HepG2 (cell line): Measurements from ENCODE around the gene NDUFC1. TPM values are rescaled to one million over a fixed set of nuclear protein-coding genes. Genes with fewer than 3 reads are reported as not detected.
A peak's percentile ranks its signal among the peaks of the same experiment; 100 is the strongest.

ENCODE experiments used
- ATAC-seq: fragments of 200-7000 bp; cut with Tn5 transposase; 3 replicates; pipeline ENCODE4 v1.9.1; 2020; ENCODE audit warnings: mild to moderate bottlenecking, moderate library complexity
- BruUV-seq: library from RNA; stranded (reverse); fragments of 400-500 nt; replicated peaks from 2 replicates; lab custom pipeline; 2021; lab: Mats Ljungman, UMichigan
- CTCF ChIA-PET: fragments of 300-600 bp; formaldehyde crosslinking; extraction: SDS; loops from one replicate; lab custom pipeline; 2021; ENCODE audit warnings: low total read pairs, inconsistent platforms, low intra/inter-chr PET ratio; lab: Yijun Ruan, JAX
- POLR2A ChIA-PET: fragments of 350-600 bp; sonication (Branson Sonifier 250); formaldehyde crosslinking; loops from one replicate; lab custom pipeline; 2020; ENCODE audit warnings: antibody characterized with exemption, inconsistent platforms; lab: Yijun Ruan, JAX
- DNase-seq: peaks from one replicate; pipeline ENCODE4 v3.0.0-alpha.2; 2015; ENCODE audit warnings: low spot score
- FAIRE-seq: peaks from 3 replicates; lab custom pipeline; 2011; peaks lifted over from hg19 to GRCh38; lab: Jason Lieb, UNC
- H2AFZ ChIP-seq: one replicate; pipeline ENCODE4 v1.6.1; 2011; ENCODE audit warnings: low read length, inconsistent platforms
- H3K27ac ChIP-seq: fragments of 300-600 bp; 3 replicates; pipeline ENCODE4 v1.8.0; 2011; ENCODE audit warnings: mixed run types, mild to moderate bottlenecking, mixed read lengths, low read length, inconsistent platforms; ENCODE audit not compliant: insufficient read depth; ENCODE audit errors: extremely low read length
- H3K27me3 ChIP-seq, 2 experiments: fragments of 200-600 bp in 1 of 2; 2 replicates in 1 of 2; 3 replicates in 1 of 2; pipeline versions ENCODE4 v1.6.0 to v1.8.0; 2011; ENCODE audit warnings: low read length in 2 of 2, mild to moderate bottlenecking in 2 of 2, moderate library complexity in 2 of 2, inconsistent platforms in 1 of 2; ENCODE audit not compliant: insufficient read depth in 2 of 2, control insufficient read depth in 1 of 2
- H3K36me3 ChIP-seq, 2 experiments: fragments of 200-600 bp in 1 of 2; replicated peaks in 1 of 2; 2 replicates in 1 of 2; 3 replicates in 1 of 2; pipeline versions ENCODE4 v1.5.1 to v1.8.0; 2011; ENCODE audit warnings: low read length in 2 of 2, inconsistent platforms in 1 of 2; ENCODE audit not compliant: insufficient read depth in 2 of 2, control insufficient read depth in 1 of 2
- H3K4me1 ChIP-seq: 2 replicates; pipeline ENCODE4 v1.5.1; 2012; ENCODE audit warnings: low read length, inconsistent platforms; ENCODE audit not compliant: insufficient read depth
- H3K4me2 ChIP-seq: 2 replicates; pipeline ENCODE4 v1.6.0; 2011; ENCODE audit warnings: low read depth, low read length, inconsistent platforms
- H3K4me3 ChIP-seq, 3 experiments: fragments of 200-600 bp in 1 of 3; sonication (generic), shearing (Covaris generic) in 1 of 3; replicated peaks in 1 of 3; 2 replicates each; pipeline ENCODE4 v1.5.1; 2011 to 2016; ENCODE audit warnings: low read length in 3 of 3, inconsistent platforms in 2 of 3, low read depth in 2 of 3, mild to moderate bottlenecking in 2 of 3, control low read depth in 1 of 3, mixed read lengths in 1 of 3; ENCODE audit not compliant: insufficient read depth in 1 of 3
- H3K79me2 ChIP-seq: one replicate; pipeline ENCODE4 v1.6.1; 2011; ENCODE audit warnings: low read length, inconsistent platforms; ENCODE audit not compliant: insufficient read depth
- H3K9ac ChIP-seq: 2 replicates; pipeline ENCODE4 v1.6.0; 2011; ENCODE audit warnings: mild to moderate bottlenecking, low read depth, low read length, inconsistent platforms; ENCODE audit not compliant: insufficient read depth
- H3K9me3 ChIP-seq: 2 replicates; pipeline ENCODE4 v1.5.1; 2012; ENCODE audit warnings: mild to moderate bottlenecking, low read length
- H4K20me1 ChIP-seq: 2 replicates; pipeline ENCODE4 v1.6.0; 2011; ENCODE audit warnings: inconsistent platforms, mild to moderate bottlenecking, low read length, moderate library complexity; ENCODE audit not compliant: insufficient read depth
- MAFF ChIP-seq: IDR thresholded peaks from 2 replicates; pipeline ENCODE4 v1.6.1; 2011; ENCODE audit warnings: low read depth, low read length, improper control_type of control experiment
- MAFK ChIP-seq, 2 experiments: IDR thresholded peaks in 1 of 2; conservative IDR thresholded peaks in 1 of 2; 2 replicates each; pipeline ENCODE4 v1.6.1; 2011; ENCODE audit warnings: improper control_type of control experiment in 2 of 2, low read length in 2 of 2
- ZNF558 ChIP-seq: sonication (generic); formaldehyde crosslinking; IDR thresholded peaks from 2 replicates; pipeline ENCODE4 v1.9.0; 2022; ENCODE audit warnings: mild to moderate bottlenecking, missing genetic modification reagents, borderline replicate concordance
- ZNF83 ChIP-seq: sonication (generic); formaldehyde crosslinking; IDR thresholded peaks from 2 replicates; pipeline ENCODE4 v1.4.0; 2020; ENCODE audit warnings: missing genetic modification reagents, mild to moderate bottlenecking, borderline replicate concordance
- WGBS: methylation state at CpG from one replicate; pipeline ENCODE4 v1.1.6; 2017; ENCODE audit warnings: low lambda C conversion rate; 5-methylcytosine and 5-hydroxymethylcytosine counted together
- in situ Hi-C: cut with HindIII; loops from 2 replicates; pipeline ENCODE4 v1.10.0; 2017; ENCODE audit warnings: low pct_unique_long_range_greater_than_20kb; ENCODE audit not compliant: extremely low pct_ligation_motif_present
- intact Hi-C: fragments of 100-400 bp; cut with micrococcal nuclease; formaldehyde crosslinking; loops from one replicate; pipeline ENCODE4 v1.10.0; 2022; ENCODE audit not compliant: unreplicated experiment
- polyA plus RNA-seq, 8 experiments: library from polyadenylated mRNA; depleted of rRNA in 3 of 8; stranded (reverse) in 7 of 8; unstranded in 1 of 8; fragments of >200 nt; fragmentation: Illumina TruSeq in 4 of 8; extraction: Trizol in 4 of 8; gene quantifications; 2 replicates each; pipeline versions ENCODE4 v1.2.1 to v1.2.3, GENCODE V29; 2011 to 2016; ENCODE audit warnings: low read depth in 4 of 8, missing spikeins in 1 of 8, mixed read lengths in 1 of 8; ENCODE audit not compliant: insufficient read depth in 1 of 8
- total RNA-seq, 5 experiments: library from RNA; depleted of rRNA; stranded (reverse); fragments of >200 nt; fragmentation: Illumina TruSeq; extraction: Trizol; gene quantifications; 2 replicates each; pipeline ENCODE4 v1.2.3, GENCODE V29; 2016; ENCODE audit warnings: low read depth in 1 of 5

NDUFC1 gene
- total and polyA plus RNA-seq, 2 of the 13 experiments (the other 11 are each of a cell fraction or from before 2014, with no cell fraction given), result 43.4 to 96.4 TPM

GRCh38 chr4:139299536-139299935 is 2.7 kb downstream of the NDUFC1 start:
- in situ Hi-C loops (loop anchor here (5.0 kb wide), 2 partner anchors 67 to 117 kb away; no protein-coding TSS in a partner anchor), intact Hi-C loops (loop anchor here (5.0 kb wide), 1 partner anchor 267 kb away; no protein-coding TSS in a partner anchor)
- no peaks in the 10 kb centered on the region; a peak in 1 of 5 replicates for H3K27me3 ChIP-seq
- BruUV-seq, result no TSS peak
- CTCF ChIA-PET, result no interaction called here
- no peaks in the 10 kb centered on the region for H3K36me3 ChIP-seq
- H3K9ac ChIP-seq, result no peak overlapping the region
- FAIRE-seq (no peak), DNase-seq (no peak)
- peaks cover 58% of the 10 kb centered on the region for H3K4me1 ChIP-seq
- H3K79me2 ChIP-seq, result peaks cover 49% of the 10 kb centered on the region
- no peak overlapping the region for H3K27ac ChIP-seq
- no peaks in the 10 kb centered on the region for H3K9me3 ChIP-seq
- no peak overlapping the region for H2AFZ ChIP-seq
- WGBS, result 61% methylated on average over 1 of the region's 1 CpG
- peak overlapping the region in 2 of 3 experiments; percentile 78 to 81; a peak in 4 of 6 replicates for H3K4me3 ChIP-seq
- TF ChIP-seq ZNF83 (CRISPR knock-in tag), result no peak
- TF ChIP-seq, all 625 proteins: peak for 0
- POLR2A ChIA-PET, result interaction anchor here (3.1 kb wide), 1 partner anchor 122 kb away, joined by 37 read pairs; the partner anchor contains the start of gene ELF2
- H3K4me2 ChIP-seq, result peak overlapping the region; percentile 73
- peaks cover 17% of the 10 kb centered on the region for H4K20me1 ChIP-seq
- no peak for ATAC-seq

- H3K27ac ChIP-seq, result no peak overlapping the region
- TF ChIP-seq MAFK (conservative IDR thresholded peaks at IDR 0.05 in 1 of 2, IDR thresholded peaks at IDR 0.05 in 1 of 2; ENCODE audit: low read length in 2 of 2), result peak; percentile 94 to 96
- no peak for TF ChIP-seq ZNF558 (CRISPR knock-in tag)
- TF ChIP-seq MAFF, result peak; percentile 96
- TF ChIP-seq, all 625 proteins: peak for 2
- H3K9me3 ChIP-seq, result no peaks in the 10 kb centered on the region
- DNase-seq (peak; percentile 13), ATAC-seq (no peak), FAIRE-seq (no peak)
- no peak overlapping the region for H3K9ac ChIP-seq
- no peaks in the 10 kb centered on the region; a peak in 1 of 5 replicates for H3K27me3 ChIP-seq
- peaks cover 1% of the 10 kb centered on the region; the same call in 1 of the 2 replicates for H4K20me1 ChIP-seq
- peaks cover 0 to 8% of the 10 kb centered on the region in 2 experiments; a peak in 2 of 5 replicates for H3K36me3 ChIP-seq
- no TSS peak for BruUV-seq
- H3K4me3 ChIP-seq, result no peak overlapping the region
- CTCF ChIA-PET, result interaction anchor here (1.5 kb wide), 1 partner anchor 67 kb away, joined by 5 read pairs; no protein-coding TSS in a partner anchor
- POLR2A ChIA-PET, result interaction anchor here (1.4 to 3.4 kb wide), 2 partner anchors 120 to 266 kb away, joined by 6 to 22 read pairs; partner anchors contain the start of gene ELF2
- H2AFZ ChIP-seq, result no peak overlapping the region
- H3K4me1 ChIP-seq, result peaks cover 54% of the 10 kb centered on the region
- H3K79me2 ChIP-seq, result peaks cover 36% of the 10 kb centered on the region
- 70% methylated on average over 2 of the region's 2 CpGs for WGBS
- H3K4me2 ChIP-seq, result no peak overlapping the region
- intact Hi-C loops (loop anchor here (5.0 kb wide), 1 partner anchor 265 kb away; no protein-coding TSS in a partner anchor), in situ Hi-C loops (loop anchor here (5.0 kb wide), 2 partner anchors 65 to 115 kb away; no protein-coding TSS in a partner anchor)
These were observed 5.3 kb downstream of the NDUFC1 start for GRCh38 chr4:139297001-139297410.
